ENCODE results near the gene DFFB. TPM values are rescaled to one million over a fixed set of nuclear protein-coding genes. Genes with fewer than 3 reads are reported as not detected.

DFFB gene
- total RNA-seq, 1 donor from 2014 or later: 11.2 TPM

DNA sequence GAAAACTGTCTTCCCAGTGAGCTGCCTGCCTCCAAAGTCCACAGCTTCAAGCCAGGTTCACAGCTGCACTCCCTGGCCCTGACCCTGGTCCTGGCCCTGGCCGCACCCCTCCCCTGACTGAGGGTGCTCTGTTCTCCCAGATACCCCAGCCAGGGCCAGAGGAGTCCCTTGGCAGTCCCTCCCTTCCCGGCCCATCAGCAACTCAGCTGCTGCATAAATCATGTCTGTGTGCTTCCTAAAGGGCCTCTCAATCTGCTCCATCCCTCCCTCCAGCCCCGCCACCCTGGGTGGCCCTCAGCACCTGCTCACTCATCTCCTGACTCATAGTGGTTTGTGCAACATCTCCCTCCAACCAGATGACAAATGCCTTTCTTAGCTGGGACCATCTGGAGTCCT, 67.5 kb downstream of the DFFB start:
- intact Hi-C loops (cut with micrococcal nuclease): no loop called here

DNA sequence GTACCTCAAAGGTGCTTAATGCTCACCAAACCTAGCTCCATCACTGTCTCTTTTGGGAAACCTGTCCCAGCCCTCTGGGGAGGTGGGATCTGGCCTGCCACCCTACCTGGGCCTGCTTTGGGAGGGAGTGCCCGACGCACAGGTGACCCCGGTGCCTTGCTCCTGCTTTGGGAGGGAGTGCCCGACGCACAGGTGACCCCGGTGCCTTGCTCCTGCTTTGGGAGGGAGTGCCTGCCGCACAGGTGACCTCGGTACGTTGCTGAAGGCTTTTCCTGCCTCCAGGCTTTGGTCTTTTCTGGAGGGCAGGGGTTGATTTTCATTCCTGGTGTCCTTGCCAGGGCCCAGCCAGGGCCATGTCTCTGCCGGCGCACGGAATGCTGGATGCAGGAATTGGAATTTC, 68.0 kb downstream of the DFFB start:
- intact Hi-C loops (cut with micrococcal nuclease): no loop called here

GRCh38 chr1:3925762-3926161, 68.5 kb downstream of the DFFB start:
- intact Hi-C loops (cut with micrococcal nuclease): no loop called here

DNA sequence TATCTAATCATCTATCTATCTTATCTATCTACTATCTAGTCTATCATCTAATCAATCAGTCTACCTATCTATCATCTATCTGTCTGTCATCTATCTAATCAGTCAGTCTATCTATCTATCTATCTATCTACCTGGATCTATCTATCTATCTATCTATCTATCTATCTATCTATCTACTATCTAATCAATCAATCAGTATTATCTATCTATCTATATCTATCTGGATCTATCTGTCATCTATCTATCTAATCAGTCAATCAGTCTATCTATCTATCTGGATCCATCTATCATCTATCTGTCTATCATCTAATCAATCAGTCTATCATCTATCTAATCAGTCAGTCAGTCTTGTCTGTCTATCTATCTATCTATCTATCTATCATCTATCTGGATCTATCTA, 69.7 kb downstream of the DFFB start:
- intact Hi-C loops (cut with micrococcal nuclease): no loop called here

DNA sequence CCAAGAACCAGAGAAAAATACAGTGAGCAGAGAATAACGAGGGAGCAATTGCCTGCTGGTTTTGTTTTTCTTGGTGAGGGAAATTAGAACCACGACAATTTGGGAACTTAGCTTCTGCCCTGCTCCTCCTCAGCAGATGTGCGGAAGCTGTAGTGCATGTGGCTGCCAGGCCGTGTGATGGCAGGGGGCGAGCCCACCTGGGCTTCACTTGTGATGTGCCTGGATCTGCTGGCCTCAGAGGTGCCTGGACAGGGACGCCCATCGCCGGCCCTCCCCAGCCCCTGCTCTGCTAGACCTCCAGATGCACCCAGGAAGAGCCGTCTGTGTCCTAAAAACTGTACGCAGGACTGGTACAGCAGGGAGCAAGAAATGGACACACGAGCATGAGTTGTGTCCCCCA, 71.3 kb downstream of the DFFB start:
- intact Hi-C loops (cut with micrococcal nuclease): no loop called here

GRCh38 chr1:3929126-3929525, 71.8 kb downstream of the DFFB start:
- intact Hi-C loops (cut with micrococcal nuclease): no loop called here

DNA sequence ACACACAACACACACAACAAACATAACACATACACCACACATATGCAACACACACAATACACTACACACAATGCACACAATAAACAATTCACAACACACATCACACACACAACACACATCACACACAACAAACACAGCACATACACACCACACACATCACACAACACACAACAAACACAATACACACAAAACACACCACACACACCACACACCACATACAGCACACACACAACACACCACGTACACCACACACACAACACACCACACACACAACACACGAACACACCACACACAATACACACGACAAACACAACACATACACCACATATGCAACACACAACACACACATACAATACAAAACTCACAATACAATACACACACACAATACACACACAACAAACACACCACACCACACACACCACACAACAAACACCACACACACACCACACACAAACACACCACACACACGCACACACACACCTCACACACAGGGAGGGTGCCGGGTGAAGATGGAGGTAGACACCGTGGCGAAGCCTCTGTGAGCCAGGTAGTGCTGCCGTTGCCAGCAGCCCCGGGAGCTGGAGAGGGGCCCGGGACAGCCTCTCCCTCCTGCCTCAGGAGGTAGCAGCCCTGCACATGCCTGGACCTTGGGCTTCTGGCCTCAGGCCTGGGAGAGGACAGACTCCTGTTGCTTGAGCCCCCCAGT, 73.2 kb downstream of the DFFB start:
- intact Hi-C loops (cut with micrococcal nuclease): no loop called here

DNA sequence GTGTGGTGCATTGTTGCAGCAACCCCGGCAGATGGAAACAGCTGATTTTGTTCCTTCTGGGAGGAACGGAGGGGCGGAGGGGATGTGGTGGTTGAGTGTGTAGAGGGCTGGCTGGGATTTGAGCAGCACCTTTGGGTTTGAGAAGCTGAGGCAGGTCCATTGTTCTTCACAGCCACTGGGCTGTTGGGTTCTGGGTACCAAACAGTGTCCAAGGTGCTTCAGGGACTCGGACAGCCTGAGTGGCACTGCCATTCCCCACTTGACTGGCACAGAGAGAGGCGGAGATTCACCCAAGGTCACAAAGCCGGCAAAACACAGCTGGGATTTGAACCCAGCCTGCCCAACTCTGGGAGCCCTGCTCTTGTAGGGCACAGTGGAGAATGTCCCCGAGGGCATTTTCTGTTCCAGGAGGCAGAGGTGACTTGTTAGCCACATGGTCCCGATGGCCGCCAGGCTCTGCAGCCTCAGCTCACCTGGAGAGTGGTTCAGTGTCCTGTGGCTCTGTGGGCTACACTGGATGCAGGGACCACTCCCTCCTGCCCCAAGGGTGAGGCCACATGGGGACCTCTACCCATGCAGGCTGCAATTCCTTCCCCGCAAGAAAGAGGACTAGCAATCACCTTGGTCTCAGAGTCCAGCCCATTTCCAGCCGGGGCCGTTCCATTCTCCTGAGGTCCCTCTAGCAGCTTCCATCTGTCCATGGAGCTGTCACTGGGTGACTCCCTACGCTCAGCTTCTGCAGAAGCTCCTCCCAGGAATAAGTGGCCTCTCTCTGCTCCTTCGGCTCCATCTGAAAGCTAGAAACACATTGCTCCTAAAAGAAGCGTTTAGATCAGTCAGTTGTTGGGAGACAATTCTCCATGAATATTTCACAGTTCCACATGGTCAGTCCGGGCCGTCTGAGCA, 74.0 kb downstream of the DFFB start:
- intact Hi-C loops (cut with micrococcal nuclease): no loop called here

DNA sequence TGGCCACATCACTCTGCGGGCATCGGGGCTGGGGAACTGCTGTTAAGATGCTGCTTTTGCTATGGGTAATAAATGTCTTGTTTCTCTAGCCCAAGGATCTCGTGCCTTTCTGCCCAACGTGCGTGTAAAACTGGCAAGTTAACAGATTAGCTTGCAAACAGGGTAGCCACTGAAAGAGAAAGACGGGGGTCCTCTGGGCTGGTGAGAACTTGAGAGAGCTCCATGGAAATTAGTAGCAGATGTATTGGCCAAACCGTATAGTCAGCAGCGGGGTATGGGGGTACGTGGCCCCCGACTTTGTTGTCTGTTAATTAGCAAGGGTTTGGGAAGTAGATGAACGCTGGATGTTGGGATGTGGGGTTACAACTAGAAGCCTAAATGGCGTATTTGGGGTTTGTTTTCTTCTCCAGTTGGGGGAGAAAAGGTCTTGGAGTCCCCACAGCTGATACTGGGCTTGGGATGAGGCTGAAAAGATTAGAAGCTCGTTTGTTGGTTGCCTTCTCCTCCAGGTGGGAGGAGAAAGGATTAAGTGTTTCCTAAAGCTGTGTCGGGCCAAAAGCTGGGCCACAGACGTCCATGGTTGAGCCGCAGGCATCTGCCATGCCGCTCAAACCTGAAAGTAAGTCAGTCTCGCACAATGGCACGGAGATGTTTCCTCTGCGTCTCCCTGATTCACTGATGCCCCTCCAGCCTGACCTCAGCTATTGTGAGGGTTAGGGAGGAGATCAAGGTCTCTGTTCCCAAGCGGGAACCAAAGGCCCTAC, 75.1 kb downstream of the DFFB start:
- intact Hi-C loops (cut with micrococcal nuclease): no loop called here

Other genes with a start within 250 kb of the DFFB start
- 10.0 and 11.3 TPM in 2 replicates for gene MEGF6, start 246.0 kb upstream of the DFFB start, total RNA-seq
- gene TPRG1L, start 232.5 kb upstream of the DFFB start, total RNA-seq: 10.4 and 11.0 TPM in 2 replicates
- gene WRAP73, start 207.4 kb upstream of the DFFB start, total RNA-seq: 33.2 and 38.6 TPM in 2 replicates
- 2.6 and 2.7 TPM in 2 replicates for gene TP73, start 205.0 kb upstream of the DFFB start, total RNA-seq
- gene CCDC27, start 105.0 kb upstream of the DFFB start, total RNA-seq: not detected in 2 replicates
- gene SMIM1, start 84.7 kb upstream of the DFFB start, total RNA-seq: not detected in 2 replicates
- gene LRRC47, start 61.0 kb upstream of the DFFB start, total RNA-seq: 34.8 and 40.4 TPM in 2 replicates
- 43.0 and 44.7 TPM in 2 replicates for gene CEP104, start 265 bp upstream of the DFFB start, total RNA-seq
- gene C1orf174, start 42.8 kb downstream of the DFFB start, total RNA-seq: 28.5 and 28.6 TPM in 2 replicates